HL-60/S4 treated with retinoic acid at 250 ng/mL for 4 days and 3 days (cell line): ENCODE results near the gene DHX16.

ENCODE experiments used
- in situ Hi-C: fragments of 300-500 bp; cut with MboI; formaldehyde crosslinking; loops from 2 replicates; pipeline ENCODE4 v1.7.0; 2022; ENCODE audit warnings: low sequenced_read_pairs

Gene DHX16

GRCh38 chr6:30611150-30611855 lies 61.5 kb downstream of the DHX16 start:
- in situ Hi-C loops: no loop called here

- in situ Hi-C loops: no loop called here
Measured at GRCh38 chr6:30610065-30610464, 62.7 kb downstream of the DHX16 start.

GRCh38 chr6:30603961-30604360 lies 68.8 kb downstream of the DHX16 start:
- in situ Hi-C loops: no loop called here
